K562 (cell line): ENCODE measurements around the gene RNLS. TPM values are rescaled to one million over a fixed set of nuclear protein-coding genes. Genes with fewer than 3 reads are reported as not detected.

Source experiments
- ATAC-seq: fragments of 200-7000 bp; cut with Tn5 transposase; 3 replicates; pipeline ENCODE4 v1.9.1; 2020; ENCODE audit warnings: moderate library complexity
- BruUV-seq: library from RNA; stranded (reverse); fragments of 400-500 nt; replicated peaks from 2 replicates; lab custom pipeline; 2021; lab: Mats Ljungman, UMichigan
- CTCF ChIA-PET: fragments of 300-600 bp; formaldehyde crosslinking; extraction: SDS; loops from one replicate; lab custom pipeline; 2021; ENCODE audit warnings: low intra/inter-chr PET ratio; lab: Yijun Ruan, JAX
- POLR2A ChIA-PET: fragments of 300-600, 350-650 bp; sonication (Branson Sonifier 250); formaldehyde crosslinking; extraction: SDS; loops from one replicate; lab custom pipeline; 2021; ENCODE audit warnings: antibody characterized with exemption, inconsistent platforms; lab: Yijun Ruan, JAX
- DNase-seq, 4 experiments: peaks; one replicate each; pipeline versions ENCODE4 v3.0.0 to v3.0.0-alpha.2; 2011 to 2018; ENCODE audit warnings: low spot score in 3 of 4, mixed read lengths in 3 of 4; ENCODE audit errors: extremely low read depth in 1 of 4
- FAIRE-seq: peaks from 2 replicates; lab custom pipeline; 2011; peaks lifted over from hg19 to GRCh38; lab: Jason Lieb, UNC
- H2AFZ ChIP-seq: 2 replicates; pipeline ENCODE4 v1.6.0; 2011; ENCODE audit warnings: low read depth, low read length, control low read depth, inconsistent platforms
- H3K27ac ChIP-seq: fragments of 200-600 bp; 3 replicates; pipeline ENCODE4 v1.8.0; 2011; ENCODE audit warnings: low read depth, mild to moderate bottlenecking, control low read depth, inconsistent platforms, low read length, moderate library complexity, mixed read lengths; ENCODE audit errors: extremely low read depth
- H3K27me3 ChIP-seq, 2 experiments: fragments of 300-600 bp in 1 of 2; 2 replicates in 1 of 2; 3 replicates in 1 of 2; pipeline versions ENCODE4 v1.6.0 to v1.8.0; 2011; ENCODE audit warnings: inconsistent platforms in 2 of 2, low read length in 2 of 2, mild to moderate bottlenecking in 1 of 2, mixed read lengths in 1 of 2, moderate library complexity in 1 of 2; ENCODE audit not compliant: control insufficient read depth in 2 of 2, insufficient read depth in 2 of 2
- H3K36me3 ChIP-seq: fragments of 300-600 bp; 3 replicates; pipeline ENCODE4 v1.8.0; 2011; ENCODE audit warnings: mild to moderate bottlenecking, low read length, inconsistent platforms; ENCODE audit not compliant: control insufficient read depth, insufficient read depth
- H3K4me1 ChIP-seq, 2 experiments: fragments of 200-600 bp in 1 of 2; replicated peaks in 1 of 2; 2 replicates in 1 of 2; 3 replicates in 1 of 2; pipeline versions ENCODE4 v1.5.1 to v1.8.0; 2011; ENCODE audit warnings: inconsistent platforms in 2 of 2, low read length in 2 of 2, mild to moderate bottlenecking in 1 of 2, mixed read lengths in 1 of 2, moderate library complexity in 1 of 2; ENCODE audit not compliant: control insufficient read depth in 2 of 2, insufficient read depth in 2 of 2
- H3K4me2 ChIP-seq: 2 replicates; pipeline ENCODE4 v1.6.1; 2011; ENCODE audit warnings: low read length, control low read depth, inconsistent platforms, mixed read lengths; ENCODE audit not compliant: insufficient read depth
- H3K4me3 ChIP-seq: fragments of 200-600 bp; sonication (generic), shearing (Covaris generic); 2 replicates; pipeline ENCODE4 v1.5.1; 2016; ENCODE audit warnings: control low read depth, inconsistent platforms
- H3K79me2 ChIP-seq: fragments of 200-600 bp; 3 replicates; pipeline ENCODE4 v1.8.0; 2011; ENCODE audit warnings: low read length, inconsistent platforms; ENCODE audit not compliant: control insufficient read depth, insufficient read depth
- H3K9ac ChIP-seq, 2 experiments: 2 replicates each; pipeline versions ENCODE4 v1.6.0 to v1.6.1; 2011; ENCODE audit warnings: low read depth in 2 of 2, low read length in 2 of 2, control low read depth in 1 of 2, inconsistent platforms in 1 of 2, mild to moderate bottlenecking in 1 of 2, mixed read lengths in 1 of 2; ENCODE audit not compliant: insufficient read depth in 1 of 2
- H3K9me1 ChIP-seq: one replicate; pipeline ENCODE4 v1.6.0; 2011; ENCODE audit warnings: inconsistent platforms, mild to moderate bottlenecking, low read length, moderate library complexity; ENCODE audit not compliant: control insufficient read depth, insufficient read depth
- H3K9me3 ChIP-seq: replicated peaks from 2 replicates; pipeline ENCODE4 v1.5.1; 2011; ENCODE audit warnings: low read depth, low read length, inconsistent platforms; ENCODE audit not compliant: control insufficient read depth, insufficient read depth
- H4K20me1 ChIP-seq: replicated peaks from 2 replicates; pipeline ENCODE4 v1.6.1; 2011; ENCODE audit warnings: low read length, inconsistent platforms, mixed read lengths; ENCODE audit not compliant: control insufficient read depth, insufficient read depth
- GTF2B ChIP-seq: IDR thresholded peaks from 2 replicates; pipeline ENCODE4 v1.6.1; 2011; ENCODE audit not compliant: insufficient read length; ENCODE audit errors: extremely low read depth
- HDAC1 ChIP-seq, 2 experiments: fragments of 450-650 bp; IDR thresholded peaks; 2 replicates each; pipeline ENCODE4 v1.6.1; 2016 to 2017; ENCODE audit warnings: inconsistent platforms in 1 of 2, mild to moderate bottlenecking in 1 of 2, moderate library complexity in 1 of 2
- HINFP ChIP-seq: fragments of 450-650 bp; conservative IDR thresholded peaks from 2 replicates; pipeline ENCODE4 v1.6.1; 2016; ENCODE audit warnings: missing genetic modification characterization, low read depth, mild to moderate bottlenecking, control low read depth, missing compliant biosample characterization
- HLTF ChIP-seq: fragments of 450-650 bp; IDR thresholded peaks from 2 replicates; pipeline ENCODE4 v1.6.1; 2016
- KDM2B ChIP-seq: fragments of 250-450 bp; sonication (Bioruptor Pico); IDR thresholded peaks from 2 replicates; pipeline ENCODE4 v1.8.0; 2021; ENCODE audit warnings: mild to moderate bottlenecking, moderate library complexity
- MCM7 ChIP-seq, 2 experiments: fragments of 450-650 bp; IDR thresholded peaks; 2 replicates each; pipeline ENCODE4 v1.6.1; 2016 to 2018
- MEIS2 ChIP-seq: fragments of 450-650 bp; IDR thresholded peaks from 2 replicates; pipeline ENCODE4 v1.6.1; 2014; ENCODE audit warnings: mild to moderate bottlenecking; ENCODE audit not compliant: partially characterized antibody
- NFE2L1 ChIP-seq: fragments of 450-650 bp; IDR thresholded peaks from 2 replicates; pipeline ENCODE4 v1.6.1; 2016; ENCODE audit warnings: missing genetic modification characterization, low read depth, mild to moderate bottlenecking, missing compliant biosample characterization, moderate library complexity, borderline replicate concordance
- PHF20 ChIP-seq: fragments of 450-650 bp; IDR thresholded peaks from 2 replicates; pipeline ENCODE4 v1.6.1; 2018; ENCODE audit not compliant: partially characterized antibody
- POLR3A ChIP-seq: IDR thresholded peaks from 2 replicates; pipeline ENCODE4 v1.6.1; 2011; ENCODE audit warnings: borderline replicate concordance, mild to moderate bottlenecking, moderate library complexity; ENCODE audit not compliant: insufficient read length, insufficient read depth; ENCODE audit errors: extremely low read depth
- SLC30A9 ChIP-seq: fragments of 250-450 bp; sonication (Bioruptor Pico); IDR thresholded peaks from 2 replicates; pipeline ENCODE4 v1.8.0; 2022; ENCODE audit warnings: mild to moderate bottlenecking, moderate library complexity
- TARDBP ChIP-seq: fragments of 450-650 bp; IDR thresholded peaks from 2 replicates; pipeline ENCODE4 v1.6.1; 2016
- TEAD4 ChIP-seq, 2 experiments: sonication (generic) in 1 of 2; formaldehyde crosslinking in 1 of 2; IDR thresholded peaks; 2 replicates each; pipeline versions ENCODE4 v1.6.1 to v1.8.0; 2012 to 2022; ENCODE audit warnings: borderline replicate concordance in 1 of 2, inconsistent platforms in 1 of 2, low read length in 1 of 2, mild to moderate bottlenecking in 1 of 2, missing genetic modification reagents in 1 of 2
- ZNF41 ChIP-seq: fragments of 250-450 bp; sonication (Bioruptor Pico); conservative IDR thresholded peaks from 2 replicates; pipeline ENCODE4 v1.4.0; 2020; ENCODE audit warnings: mild to moderate bottlenecking
- ZNF436 ChIP-seq: fragments of 250-450, 450-650 bp; sonication (Bioruptor Pico); formaldehyde crosslinking; IDR thresholded peaks from 2 replicates; pipeline ENCODE4 v1.7.0; 2020; ENCODE audit warnings: mild to moderate bottlenecking
- ZNF445 ChIP-seq: fragments of 250-450 bp; sonication (Bioruptor Pico); IDR thresholded peaks from 2 replicates; pipeline ENCODE4 v1.4.0; 2020; ENCODE audit warnings: low read depth, mild to moderate bottlenecking, moderate library complexity
- ZNF586 ChIP-seq: fragments of 450-650 bp; formaldehyde crosslinking; conservative IDR thresholded peaks from 2 replicates; pipeline ENCODE4 v1.4.0; 2020; ENCODE audit warnings: mild to moderate bottlenecking, moderate library complexity
- WGBS: fragments of 100-300 bp; shearing (Covaris generic); methylation state at CpG from one replicate; pipeline ENCODE4 v1.1.6; 2016; ENCODE audit warnings: low coverage, mixed read lengths; ENCODE audit not compliant: insufficient coverage; ENCODE audit errors: missing lambda C conversion rate; 5-methylcytosine and 5-hydroxymethylcytosine counted together
- in situ Hi-C: fragments of 300-500 bp; cut with MboI; formaldehyde crosslinking; loops from 4 replicates; pipeline ENCODE4 v1.15.0; 2018; ENCODE audit warnings: inconsistent platforms, mixed read lengths
- intact Hi-C: fragments of 100-400 bp; cut with micrococcal nuclease; formaldehyde crosslinking; loops from 2 replicates; pipeline ENCODE4 v1.14.2; 2022
- polyA plus RNA-seq, 8 experiments: library from polyadenylated mRNA; depleted of rRNA in 4 of 8; stranded (reverse) in 5 of 8; unstranded in 3 of 8; fragments of >200 nt; fragmentation: Nextera tagmentation in 2 of 8; fragmentation: Illumina TruSeq in 1 of 8; extraction: Ambion mirVana in 2 of 8; extraction: Trizol in 1 of 8; gene quantifications; 2 replicates each; pipeline versions ENCODE4 v1.2.1 to v1.2.3, GENCODE V29; 2011 to 2014; ENCODE audit warnings: inconsistent platforms in 1 of 8, missing spikeins in 1 of 8
- total RNA-seq, 7 experiments: library from RNA; depleted of rRNA in 6 of 7; stranded (reverse); fragments of >200 nt in 6 of 7; fragmentation: Illumina TruSeq in 2 of 7; extraction: Trizol in 2 of 7; gene quantifications; 2 replicates each; pipeline versions ENCODE4 v1.2.1 to v1.2.3, GENCODE V29; 2011 to 2021; ENCODE audit warnings: low replicate concordance in 1 of 7
- TF ChIP-seq, protein P1 (sequence below), 2 experiments: IDR thresholded peaks; 2 replicates each; pipeline ENCODE4 v1.6.1; 2011; ENCODE audit warnings: borderline replicate concordance in 1 of 2, control low read depth in 1 of 2, low read depth in 1 of 2, low read length in 1 of 2, mild to moderate bottlenecking in 1 of 2, mixed read lengths in 1 of 2, moderate library complexity in 1 of 2; ENCODE audit not compliant: insufficient read depth in 1 of 2, insufficient read length in 1 of 2, poor library complexity in 1 of 2, severe bottlenecking in 1 of 2; ENCODE audit errors: extremely low read depth in 1 of 2
- TF ChIP-seq, protein P2 (sequence below): sonication (generic); formaldehyde crosslinking; IDR thresholded peaks from 2 replicates; pipeline ENCODE4 v1.8.1; 2023; ENCODE audit warnings: mild to moderate bottlenecking, missing genetic modification reagents, moderate library complexity

Gene RNLS
- total and polyA plus RNA-seq, 9 of the 15 experiments (the other 6 are each of a cell fraction or from before 2014, with no cell fraction given): 0.14 to 0.72 (median 0.41) TPM; not detected in 3

GRCh38 chr10:88256886-88257285 lies 326.2 kb downstream of the RNLS start:
- Histone ChIP-seq H3K27ac (no peak overlapping the region), H3K4me3 (no peak overlapping the region), H3K4me1 (no peaks in the 10 kb centered on the region), H3K9me3 (no peaks in the 10 kb centered on the region), H3K4me2 (no peak overlapping the region), H3K79me2 (no peaks in the 10 kb centered on the region), H3K36me3 (no peaks in the 10 kb centered on the region), H2AFZ (no peak overlapping the region), H4K20me1 (no peaks in the 10 kb centered on the region), H3K27me3 (no peaks in the 10 kb centered on the region)
- in situ Hi-C loops: no loop called here
- 0% methylated on average over 4 of the region's 4 CpGs for WGBS
- ATAC-seq (no peak), FAIRE-seq (no peak)
- CTCF ChIA-PET: no interaction called here
- intact Hi-C loops: no loop called here
- BruUV-seq: no TSS peak
- POLR2A ChIA-PET: interaction anchor here (0.7 kb wide), 1 partner anchor 11 kb away, joined by 3 read pairs; no protein-coding TSS in a partner anchor
- TF ChIP-seq HDAC1 (IDR thresholded peaks at IDR 0.05) (no peak), HINFP (tag) (no peak), POLR3A (no peak), ZNF586 (CRISPR knock-in tag) (no peak), KDM2B (CRISPR knock-in tag) (no peak), MCM7 (IDR thresholded peaks at IDR 0.05) (no peak), ZNF41 (CRISPR knock-in tag) (no peak), GTF2B (no peak), TEAD4 (IDR thresholded peaks at IDR 0.05; ENCODE audit: low read length) (no peak), TEAD4 (CRISPR knock-in tag; IDR thresholded peaks at IDR 0.05; ENCODE audit: borderline replicate concordance) (no peak), ZNF436 (CRISPR knock-in tag) (no peak), TARDBP (no peak), HLTF (no peak), MEIS2 (no peak), ZNF445 (CRISPR knock-in tag) (no peak), PHF20 (no peak), NFE2L1 (tag) (no peak), SLC30A9 (CRISPR knock-in tag) (no peak)
- TF ChIP-seq, protein P1, sequence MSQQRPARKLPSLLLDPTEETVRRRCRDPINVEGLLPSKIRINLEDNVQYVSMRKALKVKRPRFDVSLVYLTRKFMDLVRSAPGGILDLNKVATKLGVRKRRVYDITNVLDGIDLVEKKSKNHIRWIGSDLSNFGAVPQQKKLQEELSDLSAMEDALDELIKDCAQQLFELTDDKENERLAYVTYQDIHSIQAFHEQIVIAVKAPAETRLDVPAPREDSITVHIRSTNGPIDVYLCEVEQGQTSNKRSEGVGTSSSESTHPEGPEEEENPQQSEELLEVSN (IDR thresholded peaks at IDR 0.05; ENCODE audit: borderline replicate concordance in 1 of 2, extremely low read depth in 1 of 2, insufficient read depth in 1 of 2, insufficient read length in 1 of 2, low read depth in 1 of 2, low read length in 1 of 2, poor library complexity in 1 of 2, severe bottlenecking in 1 of 2): no peak
- TF ChIP-seq, protein P2, sequence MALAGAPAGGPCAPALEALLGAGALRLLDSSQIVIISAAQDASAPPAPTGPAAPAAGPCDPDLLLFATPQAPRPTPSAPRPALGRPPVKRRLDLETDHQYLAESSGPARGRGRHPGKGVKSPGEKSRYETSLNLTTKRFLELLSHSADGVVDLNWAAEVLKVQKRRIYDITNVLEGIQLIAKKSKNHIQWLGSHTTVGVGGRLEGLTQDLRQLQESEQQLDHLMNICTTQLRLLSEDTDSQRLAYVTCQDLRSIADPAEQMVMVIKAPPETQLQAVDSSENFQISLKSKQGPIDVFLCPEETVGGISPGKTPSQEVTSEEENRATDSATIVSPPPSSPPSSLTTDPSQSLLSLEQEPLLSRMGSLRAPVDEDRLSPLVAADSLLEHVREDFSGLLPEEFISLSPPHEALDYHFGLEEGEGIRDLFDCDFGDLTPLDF (CRISPR knock-in tag): no peak
- TF ChIP-seq, all 486 proteins: peak for 0
- DNase-seq: no peak
- Histone ChIP-seq H3K9ac (no peak overlapping the region), H3K9me1 (no peaks in the 10 kb centered on the region)
